H9 (cell line): ENCODE measurements around the gene OR10H1. TPM values are rescaled to one million over a fixed set of nuclear protein-coding genes. Genes with fewer than 3 reads are reported as not detected.

Experiments
- DNase-seq: peaks from one replicate; pipeline ENCODE4 v3.0.0-alpha.2; 2017
- H2AFZ ChIP-seq: one replicate; pipeline ENCODE4 v1.6.1; 2013; ENCODE audit warnings: mild to moderate bottlenecking, low read length, control low read depth, moderate library complexity
- H2AK5ac ChIP-seq: 2 replicates; pipeline ENCODE4 v1.6.1; 2013; ENCODE audit warnings: low read length, control low read depth, mixed read lengths; ENCODE audit not compliant: insufficient read length
- H2BK120ac ChIP-seq: one replicate; pipeline ENCODE4 v1.6.1; 2013; ENCODE audit warnings: low read depth, mild to moderate bottlenecking, low read length, control low read depth, inconsistent platforms; ENCODE audit not compliant: poor library complexity, severe bottlenecking
- H2BK12ac ChIP-seq: 2 replicates; pipeline ENCODE4 v1.6.1; 2013; ENCODE audit warnings: low read length, control low read depth, mixed read lengths, low read depth; ENCODE audit not compliant: insufficient read length
- H2BK15ac ChIP-seq: 2 replicates; pipeline ENCODE4 v1.6.1; 2013; ENCODE audit warnings: low read depth, low read length, control low read depth
- H2BK20ac ChIP-seq: one replicate; pipeline ENCODE4 v1.6.1; 2013; ENCODE audit warnings: low read depth, mild to moderate bottlenecking, low read length, control low read depth, inconsistent platforms; ENCODE audit not compliant: poor library complexity, severe bottlenecking
- H2BK5ac ChIP-seq: 2 replicates; pipeline ENCODE4 v1.6.1; 2013; ENCODE audit warnings: low read length, control low read depth, mixed read lengths; ENCODE audit not compliant: insufficient read length
- H3K14ac ChIP-seq: 2 replicates; pipeline ENCODE4 v1.6.1; 2013; ENCODE audit warnings: low read length, control low read depth; ENCODE audit not compliant: insufficient read depth
- H3K18ac ChIP-seq: 2 replicates; pipeline ENCODE4 v1.6.1; 2013; ENCODE audit warnings: low read depth, mild to moderate bottlenecking, mixed read lengths, low read length, control low read depth; ENCODE audit not compliant: insufficient read length
- H3K23ac ChIP-seq: 2 replicates; pipeline ENCODE4 v1.6.1; 2013; ENCODE audit warnings: low read length, control low read depth, mixed read lengths, low read depth; ENCODE audit not compliant: insufficient read length
- H3K23me2 ChIP-seq: 2 replicates; pipeline ENCODE4 v1.6.1; 2013; ENCODE audit warnings: low read depth, mild to moderate bottlenecking, mixed read lengths, low read length, control low read depth; ENCODE audit not compliant: insufficient read length, poor library complexity, severe bottlenecking
- H3K27ac ChIP-seq: 2 replicates; pipeline ENCODE4 v1.5.1; 2013; ENCODE audit warnings: low read length, control low read depth, mixed read lengths, low read depth; ENCODE audit not compliant: insufficient read length
- H3K27me3 ChIP-seq: 2 replicates; pipeline ENCODE4 v1.6.1; 2013; ENCODE audit warnings: low read length, control low read depth, inconsistent platforms; ENCODE audit not compliant: insufficient read depth
- H3K4ac ChIP-seq: 2 replicates; pipeline ENCODE4 v1.6.1; 2013; ENCODE audit warnings: low read depth, mild to moderate bottlenecking, control low read depth, inconsistent platforms, low read length, moderate library complexity
- H3K4me1 ChIP-seq: 2 replicates; pipeline ENCODE4 v1.6.1; 2013; ENCODE audit warnings: low read length, control low read depth, inconsistent platforms; ENCODE audit not compliant: insufficient read depth
- H3K4me2 ChIP-seq: 2 replicates; pipeline ENCODE4 v1.6.1; 2013; ENCODE audit warnings: low read length, control low read depth, mixed read lengths; ENCODE audit not compliant: insufficient read length, insufficient read depth
- H3K56ac ChIP-seq: 2 replicates; pipeline ENCODE4 v1.6.1; 2013; ENCODE audit warnings: low read depth, mild to moderate bottlenecking, mixed read lengths, low read length, control low read depth; ENCODE audit not compliant: insufficient read length
- H3K79me1 ChIP-seq: 2 replicates; pipeline ENCODE4 v1.6.1; 2013; ENCODE audit warnings: low read depth, mild to moderate bottlenecking, moderate library complexity, low read length, control low read depth, inconsistent platforms; ENCODE audit not compliant: insufficient read depth, poor library complexity, severe bottlenecking
- H3K79me2 ChIP-seq: 2 replicates; pipeline ENCODE4 v1.6.1; 2013; ENCODE audit warnings: low read length, control low read depth, inconsistent platforms; ENCODE audit not compliant: insufficient read depth
- H3K9ac ChIP-seq: 2 replicates; pipeline ENCODE4 v1.6.1; 2013; ENCODE audit warnings: low read length, control low read depth, mixed read lengths; ENCODE audit not compliant: insufficient read length; ENCODE audit errors: extremely low read depth
- H3K9me3 ChIP-seq: one replicate; pipeline ENCODE4 v1.6.1; 2013; ENCODE audit warnings: low read depth, low read length, inconsistent platforms; ENCODE audit not compliant: control insufficient read depth
- H3T11ph ChIP-seq: one replicate; pipeline ENCODE4 v1.6.1; 2013; ENCODE audit warnings: mild to moderate bottlenecking, low read length, control low read depth, inconsistent platforms
- H4K20me1 ChIP-seq: one replicate; pipeline ENCODE4 v1.6.1; 2013; ENCODE audit not compliant: control insufficient read depth, insufficient read length, insufficient read depth
- H4K5ac ChIP-seq: 2 replicates; pipeline ENCODE4 v1.6.1; 2013; ENCODE audit warnings: low read depth, mild to moderate bottlenecking, mixed read lengths, low read length, control low read depth; ENCODE audit not compliant: insufficient read length
- H4K8ac ChIP-seq: replicated peaks from 2 replicates; pipeline ENCODE4 v1.6.1; 2013; ENCODE audit warnings: low read length, control low read depth, mixed read lengths, low read depth; ENCODE audit not compliant: insufficient read length
- H4K91ac ChIP-seq: 2 replicates; pipeline ENCODE4 v1.6.1; 2013; ENCODE audit warnings: low read depth, mild to moderate bottlenecking, moderate library complexity, mixed read lengths, low read length, control low read depth; ENCODE audit not compliant: insufficient read length
- H3K27ac Mint-ChIP-seq, 3 experiments: 2 replicates in 2 of 3; 3 replicates in 1 of 3; pipeline ENCODE4 v1.8.0; 2020 to 2021; ENCODE audit warnings: mixed read lengths in 3 of 3, mild to moderate bottlenecking in 1 of 3, moderate library complexity in 1 of 3
- H3K27me3 Mint-ChIP-seq: 2 replicates; pipeline ENCODE4 v1.8.0; 2021; ENCODE audit warnings: low read depth, mild to moderate bottlenecking, moderate library complexity, mixed read lengths
- H3K36me3 Mint-ChIP-seq, 3 experiments: 2 replicates in 2 of 3; 3 replicates in 1 of 3; pipeline ENCODE4 v1.8.0; 2020 to 2021; ENCODE audit warnings: low read depth in 3 of 3, mixed read lengths in 3 of 3; ENCODE audit not compliant: insufficient read depth in 1 of 3
- H3K4me1 Mint-ChIP-seq, 2 experiments: 2 replicates each; pipeline ENCODE4 v1.8.0; 2020; ENCODE audit warnings: mixed read lengths in 2 of 2
- H3K4me3 Mint-ChIP-seq, 2 experiments: 2 replicates in 1 of 2; 3 replicates in 1 of 2; pipeline ENCODE4 v1.8.0; 2020 to 2021; ENCODE audit warnings: mild to moderate bottlenecking in 2 of 2, mixed read lengths in 2 of 2, moderate library complexity in 1 of 2
- H3K9me3 Mint-ChIP-seq, 2 experiments: 2 replicates in 1 of 2; 3 replicates in 1 of 2; pipeline ENCODE4 v1.8.0; 2020; ENCODE audit warnings: mild to moderate bottlenecking in 2 of 2, mixed read lengths in 2 of 2, moderate library complexity in 1 of 2
- CTCF ChIP-seq: fragments of 200-600 bp; sonication (generic); conservative IDR thresholded peaks from 3 replicates; pipeline ENCODE4 v1.8.0; 2021; ENCODE audit warnings: antibody characterized with exemption, mild to moderate bottlenecking
- WGBS: extraction: QIAGEN DNeasy Blood & Tissue Kit; methylation state at CpG from one replicate; pipeline ENCODE4 v1.1.7; 2013; ENCODE audit warnings: missing lambda C conversion rate, low lambda C conversion rate, mixed read lengths; ENCODE audit not compliant: insufficient read length; ENCODE audit errors: extremely low coverage; 5-methylcytosine and 5-hydroxymethylcytosine counted together
- total RNA-seq: library from RNA; stranded (reverse); gene quantifications from 2 replicates; pipeline ENCODE4 v1.2.1, GENCODE V29; 2021

The OR10H1 gene
- total RNA-seq, 1 experiment from 2014 or later, result not detected

- no peak overlapping the region for H3K4ac ChIP-seq
- no peaks in the 10 kb centered on the region for H4K20me1 ChIP-seq
- WGBS, result no CpG with 5 or more reads among the region's 2 CpGs
- no peak overlapping the region for H2BK5ac ChIP-seq
- no peak overlapping the region for H2BK12ac ChIP-seq
- H3K27me3 Mint-ChIP-seq, result peaks cover 1% of the 10 kb centered on the region; the same call in 1 of the 2 replicates
- peaks cover 95 to 99% of the 10 kb centered on the region in 2 experiments for H3K9me3 Mint-ChIP-seq
- H3K23ac ChIP-seq, result no peak overlapping the region
- H3K4me3 Mint-ChIP-seq, result no peak overlapping the region
- no peak overlapping the region for H2BK120ac ChIP-seq
- peaks cover 4 to 20% (median 5%) of the 10 kb centered on the region in 3 experiments; a peak in 6 of 7 replicates for H3K36me3 Mint-ChIP-seq
- H2AFZ ChIP-seq, result no peak overlapping the region
- no peaks in the 10 kb centered on the region for H3K23me2 ChIP-seq
- H3K4me1 Mint-ChIP-seq, result no peaks in the 10 kb centered on the region
- no peak overlapping the region for H3K18ac ChIP-seq
- no peak overlapping the region for H4K8ac ChIP-seq
- H3K27ac ChIP-seq, result no peak overlapping the region
- H3K79me1 ChIP-seq, result no peaks in the 10 kb centered on the region
- H3K79me2 ChIP-seq, result no peaks in the 10 kb centered on the region
- H3K14ac ChIP-seq, result no peak overlapping the region
- no peak overlapping the region for H3K4me2 ChIP-seq
- H4K91ac ChIP-seq, result no peak overlapping the region
- no peak overlapping the region for H2BK20ac ChIP-seq
- no peaks in the 10 kb centered on the region for H3K27me3 ChIP-seq
- no peak overlapping the region for H2BK15ac ChIP-seq
- H3K9me3 ChIP-seq, result peaks cover 65% of the 10 kb centered on the region
- H3K27ac Mint-ChIP-seq, result no peak overlapping the region
- no peak overlapping the region for H3T11ph ChIP-seq
- H4K5ac ChIP-seq, result no peak overlapping the region
- H3K9ac ChIP-seq, result no peak overlapping the region
- H3K4me1 ChIP-seq, result no peaks in the 10 kb centered on the region
- no peak for DNase-seq
- H2AK5ac ChIP-seq, result no peak overlapping the region
- H3K56ac ChIP-seq, result no peak overlapping the region
- no peak for TF ChIP-seq CTCF
Observed at GRCh38 chr19:15758379-15758778, 57.1 kb downstream of the OR10H1 start.

Other genes starting within 250 kb of the OR10H1 start
- gene CYP4F8, start 200.4 kb downstream of the OR10H1 start, total RNA-seq, result not detected in 2 replicates
- gene CYP4F3, start 174.8 kb downstream of the OR10H1 start, total RNA-seq, result not detected in 2 replicates
- gene CYP4F12, start 142.6 kb downstream of the OR10H1 start, total RNA-seq, result not detected in 2 replicates
- not detected in 2 replicates for gene OR10H2, start 87.6 kb downstream of the OR10H1 start, total RNA-seq
- not detected in 2 replicates for gene OR10H3, start 77.7 kb downstream of the OR10H1 start, total RNA-seq
- gene OR10H5, start 28.0 kb downstream of the OR10H1 start, total RNA-seq, result not detected in 2 replicates
- not detected in 2 replicates for gene CYP4F2, start 82.4 kb upstream of the OR10H1 start, total RNA-seq
- gene CYP4F11, start 118.9 kb upstream of the OR10H1 start, total RNA-seq, result not detected in 2 replicates
- gene OR10H4, start 133.3 kb upstream of the OR10H1 start, total RNA-seq, result not detected in 2 replicates